ENCODE measurements around the gene PRKAG1.
"Not testable (repeated sequence)": the region's sequence is repeated elsewhere in the genome, so short reads cannot be mapped to it uniquely, and the experiment has no call there.

PRKAG1 gene

DNA sequence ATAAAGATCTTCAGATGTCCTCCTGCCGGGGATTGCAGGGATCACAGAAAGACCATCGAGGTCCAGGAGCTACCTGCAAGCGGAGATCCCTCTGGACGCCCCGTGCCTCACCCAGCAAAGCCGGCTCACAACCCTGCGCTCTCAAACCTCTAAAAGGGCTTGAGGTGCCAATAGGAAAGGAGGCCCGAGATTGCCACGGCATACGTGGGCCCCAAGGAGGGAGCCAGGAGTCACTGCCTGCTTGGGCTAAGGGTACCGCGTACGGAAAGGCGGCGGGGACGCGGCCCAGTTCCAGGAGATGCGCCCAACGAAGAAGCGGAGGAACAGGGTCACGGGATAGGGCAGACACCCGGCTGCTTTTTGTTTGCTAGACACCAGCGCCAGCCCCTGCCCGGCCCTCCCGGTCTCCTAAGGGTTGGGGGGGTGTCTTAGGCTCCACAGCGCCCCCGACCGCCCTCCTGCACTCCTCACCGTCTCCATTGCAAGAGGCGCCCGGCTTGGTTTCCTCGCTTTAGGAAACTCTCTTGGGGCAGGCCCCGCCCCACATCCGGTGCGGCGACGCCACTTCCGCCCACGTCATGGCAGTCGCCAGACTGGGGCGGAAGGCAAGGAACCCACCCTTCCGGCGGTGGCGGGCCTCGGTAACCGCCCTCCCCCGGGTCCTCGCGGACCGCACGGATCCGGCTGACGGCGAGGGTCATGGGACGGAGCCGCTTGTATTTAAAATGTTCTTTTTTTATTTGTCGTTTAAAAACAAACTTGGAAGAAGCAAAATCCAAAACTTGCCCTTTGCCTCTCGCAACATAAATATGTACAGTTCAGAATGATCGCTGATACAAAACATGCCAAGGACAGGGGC lies at the start of gene PRKAG1:
Gene PRKAG1 (minus strand): TSS at position 516 of the 859 bp plus-strand sequence. CDS start 36 bp downstream, at position 480.
- in situ Hi-C loops (cut with HindIII; ENCODE audit: low sequenced_read_pairs) = no loop called here
- peak; percentile 94 for DNase-seq (ENCODE audit: low read depth)
- H3K4me3 ChIP-seq (ENCODE audit: low read depth, low read length) = peak within 1 kb of the TSS; percentile 96
- TF ChIP-seq, protein P1, sequence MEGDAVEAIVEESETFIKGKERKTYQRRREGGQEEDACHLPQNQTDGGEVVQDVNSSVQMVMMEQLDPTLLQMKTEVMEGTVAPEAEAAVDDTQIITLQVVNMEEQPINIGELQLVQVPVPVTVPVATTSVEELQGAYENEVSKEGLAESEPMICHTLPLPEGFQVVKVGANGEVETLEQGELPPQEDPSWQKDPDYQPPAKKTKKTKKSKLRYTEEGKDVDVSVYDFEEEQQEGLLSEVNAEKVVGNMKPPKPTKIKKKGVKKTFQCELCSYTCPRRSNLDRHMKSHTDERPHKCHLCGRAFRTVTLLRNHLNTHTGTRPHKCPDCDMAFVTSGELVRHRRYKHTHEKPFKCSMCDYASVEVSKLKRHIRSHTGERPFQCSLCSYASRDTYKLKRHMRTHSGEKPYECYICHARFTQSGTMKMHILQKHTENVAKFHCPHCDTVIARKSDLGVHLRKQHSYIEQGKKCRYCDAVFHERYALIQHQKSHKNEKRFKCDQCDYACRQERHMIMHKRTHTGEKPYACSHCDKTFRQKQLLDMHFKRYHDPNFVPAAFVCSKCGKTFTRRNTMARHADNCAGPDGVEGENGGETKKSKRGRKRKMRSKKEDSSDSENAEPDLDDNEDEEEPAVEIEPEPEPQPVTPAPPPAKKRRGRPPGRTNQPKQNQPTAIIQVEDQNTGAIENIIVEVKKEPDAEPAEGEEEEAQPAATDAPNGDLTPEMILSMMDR (IDR thresholded peaks at IDR 0.05; ENCODE audit: low read depth, low read length, missing control alignments) = peak; percentile 66

DNA sequence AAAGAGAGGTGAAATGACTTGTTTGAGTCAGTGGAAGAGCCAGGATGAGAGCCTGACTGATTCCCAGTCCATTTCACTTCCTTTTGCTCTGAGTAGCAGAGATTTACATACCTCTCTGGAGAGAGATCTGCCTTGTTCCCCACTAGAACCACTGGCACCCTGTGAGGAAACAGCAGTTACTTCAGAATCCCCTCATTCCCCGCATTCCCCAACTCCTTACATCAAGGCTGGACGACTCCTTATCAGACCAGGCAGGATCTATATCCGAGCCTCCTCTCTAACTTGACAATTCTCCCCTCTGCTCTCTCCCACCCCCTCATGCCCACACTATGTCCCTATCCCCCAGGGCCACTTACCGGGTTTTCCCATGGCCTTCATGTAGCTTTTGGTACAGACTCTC lies 47.5 kb upstream of the PRKAG1 start:
- in situ Hi-C loops (cut with HindIII; ENCODE audit: low sequenced_read_pairs) = loop anchor here (10.0 kb wide), 2 partner anchors 139 to 169 kb away; no protein-coding TSS in a partner anchor
- H3K4me3 ChIP-seq (ENCODE audit: low read depth, low read length) = no peak overlapping the region
- DNase-seq (ENCODE audit: low read depth) = no peak
- TF ChIP-seq, protein P1 (IDR thresholded peaks at IDR 0.05; ENCODE audit: low read depth, low read length, missing control alignments) = no peak

DNA sequence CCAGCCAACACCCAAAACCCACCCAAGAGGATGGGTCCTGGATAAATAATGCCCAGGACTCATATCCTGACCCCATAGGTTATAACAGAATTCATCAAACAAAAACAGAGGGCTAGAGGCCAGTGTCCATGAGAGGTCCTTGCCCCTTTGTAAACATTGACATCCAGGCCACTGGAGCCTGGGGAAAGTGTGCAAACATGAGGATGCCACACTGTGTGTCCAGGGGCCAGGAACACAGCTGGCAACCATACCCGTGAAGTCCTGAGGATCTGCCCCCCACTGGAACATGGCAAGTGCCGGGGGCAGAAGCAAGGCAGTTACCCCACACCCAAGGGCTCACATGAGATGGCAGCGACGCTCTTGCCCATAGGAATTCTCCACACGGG lies 46.2 kb upstream of the PRKAG1 start:
- TF ChIP-seq, protein P1 (IDR thresholded peaks at IDR 0.05; ENCODE audit: low read depth, low read length, missing control alignments) = no peak
- no peak overlapping the region for H3K4me3 ChIP-seq (ENCODE audit: low read depth, low read length)
- DNase-seq (ENCODE audit: low read depth) = no peak
- in situ Hi-C loops (cut with HindIII; ENCODE audit: low sequenced_read_pairs) = loop anchor here (10.0 kb wide), 2 partner anchors 140 to 170 kb away; no protein-coding TSS in a partner anchor

DNA sequence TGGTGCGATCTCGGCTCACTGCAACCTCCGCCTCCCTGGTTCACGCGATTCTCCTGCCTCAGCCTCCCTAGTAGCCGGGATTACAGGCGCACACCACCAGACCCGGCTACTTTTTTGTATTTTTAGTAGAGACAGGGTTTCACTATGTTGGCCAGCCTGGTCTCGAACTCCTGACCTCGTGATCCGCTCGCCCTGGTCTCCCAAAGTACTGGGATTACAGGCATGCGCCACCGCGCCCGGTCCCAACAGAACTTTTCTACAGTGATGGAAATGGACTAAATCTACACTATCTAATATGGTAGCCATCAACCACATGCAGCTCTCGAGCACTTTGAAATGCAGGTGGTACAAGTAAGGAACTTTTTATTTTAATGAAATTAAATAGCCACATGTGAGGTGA lies 43.3 kb upstream of the PRKAG1 start:
- not testable (repeated sequence) for DNase-seq (ENCODE audit: low read depth); H3K4me3 ChIP-seq (ENCODE audit: low read depth, low read length)
- in situ Hi-C loops (cut with HindIII; ENCODE audit: low sequenced_read_pairs) = loop anchor here (10.0 kb wide), 2 partner anchors 143 to 173 kb away; no protein-coding TSS in a partner anchor

DNA sequence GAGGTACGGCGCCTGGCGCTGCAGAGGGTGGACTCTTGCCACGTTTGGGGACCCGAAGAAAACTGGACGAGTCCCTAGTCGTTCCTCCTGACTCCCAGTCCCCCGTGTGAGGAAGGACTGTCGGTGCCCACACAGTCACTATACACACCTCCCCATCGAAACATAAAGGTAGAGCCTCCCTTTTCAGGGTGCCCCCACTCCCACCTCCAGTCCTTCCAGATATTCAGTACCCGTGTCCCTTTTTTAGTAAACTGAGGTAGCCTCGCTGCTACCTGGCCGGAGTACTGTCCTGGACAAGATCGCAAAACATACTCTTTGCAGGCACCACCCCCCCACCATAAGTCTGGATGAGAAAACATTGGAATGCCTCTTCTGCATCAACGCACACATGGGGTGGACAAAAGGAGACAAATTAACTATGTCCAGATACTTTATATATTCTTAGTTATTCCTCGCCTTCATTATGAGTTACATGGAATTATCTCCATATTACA lies 42.6 kb upstream of the PRKAG1 start:
- no peak for DNase-seq (ENCODE audit: low read depth)
- peak overlapping the region; percentile 88 for H3K4me3 ChIP-seq (ENCODE audit: low read depth, low read length)
- in situ Hi-C loops (cut with HindIII; ENCODE audit: low sequenced_read_pairs) = loop anchor here (10.0 kb wide), 2 partner anchors 144 to 174 kb away; no protein-coding TSS in a partner anchor
- TF ChIP-seq, protein P1 (IDR thresholded peaks at IDR 0.05; ENCODE audit: low read depth, low read length, missing control alignments) = no peak

DNA sequence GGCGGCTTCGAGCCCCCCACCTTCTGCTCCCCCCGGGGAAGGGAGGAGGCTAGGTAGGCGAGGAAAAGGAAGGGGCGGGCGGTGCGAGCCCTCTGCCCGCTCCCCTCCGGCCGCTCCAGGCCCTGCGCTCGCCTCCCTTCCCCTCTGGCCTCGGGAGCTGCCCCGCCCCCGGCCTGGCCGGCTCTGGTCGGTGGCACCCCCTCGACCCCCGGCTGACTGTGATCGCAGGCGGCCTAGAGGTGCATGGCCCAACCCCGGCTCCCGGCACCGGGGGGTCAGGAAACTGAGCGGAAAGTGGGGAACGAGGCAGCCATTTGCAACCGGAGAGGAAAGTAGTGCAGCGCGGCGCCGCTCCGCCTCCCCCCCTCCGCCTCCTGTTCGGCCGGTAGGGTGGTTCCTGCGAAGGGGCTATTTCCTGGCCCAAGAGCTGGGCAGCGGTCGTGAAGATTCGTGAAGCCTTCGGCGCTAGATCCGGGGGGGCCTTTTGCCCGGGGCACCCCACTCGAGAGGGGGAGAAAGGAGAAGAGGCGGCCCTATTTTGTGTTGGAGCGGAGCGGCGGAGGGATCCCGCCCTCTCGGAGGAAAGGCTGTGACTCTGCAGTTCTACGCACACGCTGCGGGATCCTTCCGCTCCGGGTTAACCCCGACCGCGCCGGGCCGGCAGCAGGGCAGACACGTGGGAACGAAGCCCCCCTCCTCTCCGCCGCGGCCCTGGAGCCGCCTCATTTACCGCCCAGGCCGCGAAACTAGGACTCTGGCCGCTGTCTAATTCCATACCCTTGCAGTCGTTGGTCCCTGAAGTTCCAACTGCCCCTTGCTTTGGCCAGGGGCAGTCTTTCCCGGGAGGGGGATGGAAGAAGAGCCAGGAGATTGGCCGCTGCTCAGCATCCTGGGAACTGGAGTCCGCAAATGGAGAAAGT lies 41.9 kb upstream of the PRKAG1 start, which contains the start of gene KMT2D:
Gene KMT2D (minus strand): TSS at position 558 of the 920 bp plus-strand sequence. CDS start 5,470 bp downstream, outside the sequence.
- DNase-seq (ENCODE audit: low read depth) = peak; percentile 90
- in situ Hi-C loops (cut with HindIII; ENCODE audit: low sequenced_read_pairs) = loop anchor here (10.0 kb wide), 2 partner anchors 144 to 174 kb away; no protein-coding TSS in a partner anchor
- H3K4me3 ChIP-seq (ENCODE audit: low read depth, low read length) = peak within 1 kb of the TSS; percentile 88
- TF ChIP-seq, protein P1 (IDR thresholded peaks at IDR 0.05; ENCODE audit: low read depth, low read length, missing control alignments) = peak; percentile 41

Data from astrocyte of the cerebellum (primary cell).